T-helper 1 cell (primary cell): ENCODE results near the gene ZBTB48.

Source experiments
- DNase-seq, 5 donors: peaks; one replicate each; pipeline ENCODE4 v3.0.0-alpha.2; 2012 to 2020

The ZBTB48 gene

DNA sequence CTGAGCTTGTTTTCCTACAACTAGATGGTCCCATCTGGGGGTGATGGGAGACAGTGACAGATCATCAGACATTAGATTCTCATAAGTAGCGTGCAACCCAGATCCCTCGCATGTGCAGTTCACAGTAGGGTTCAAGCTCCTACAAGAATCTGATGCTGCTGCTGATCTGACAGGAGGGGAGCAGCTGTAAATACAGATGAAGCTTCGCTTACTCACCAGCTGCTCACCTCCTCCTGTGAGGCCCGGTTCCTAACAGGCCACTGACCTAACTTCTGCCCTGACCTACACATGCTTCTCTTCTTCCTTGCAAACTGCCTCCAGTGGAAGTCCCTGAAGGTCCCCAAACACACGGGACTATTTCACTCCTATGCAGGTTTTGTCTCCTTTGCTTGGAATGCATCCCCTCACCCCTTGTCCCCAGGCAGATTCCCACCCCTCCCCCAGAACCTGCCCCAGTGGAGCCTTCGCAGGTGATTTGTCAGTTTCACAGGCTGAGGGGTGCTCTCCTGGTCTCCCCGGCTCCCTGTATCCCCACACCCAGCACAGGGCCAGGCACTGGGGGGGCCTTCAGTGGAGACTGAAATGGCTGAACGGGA lies 5.7 kb upstream of the ZBTB48 start:
- DNase-seq: no peak

DNA sequence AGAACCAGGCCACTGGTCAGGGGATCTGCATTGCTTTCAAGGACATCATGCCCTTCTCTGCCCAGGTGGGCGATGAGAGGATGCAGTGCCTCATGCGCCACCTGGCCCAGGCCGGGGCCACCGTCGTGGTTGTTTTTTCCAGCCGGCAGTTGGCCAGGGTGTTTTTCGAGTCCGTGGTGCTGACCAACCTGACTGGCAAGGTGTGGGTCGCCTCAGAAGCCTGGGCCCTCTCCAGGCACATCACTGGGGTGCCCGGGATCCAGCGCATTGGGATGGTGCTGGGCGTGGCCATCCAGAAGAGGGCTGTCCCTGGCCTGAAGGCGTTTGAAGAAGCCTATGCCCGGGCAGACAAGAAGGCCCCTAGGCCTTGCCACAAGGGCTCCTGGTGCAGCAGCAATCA lies 5.0 kb upstream of the ZBTB48 start:
- DNase-seq: no peak

DNA sequence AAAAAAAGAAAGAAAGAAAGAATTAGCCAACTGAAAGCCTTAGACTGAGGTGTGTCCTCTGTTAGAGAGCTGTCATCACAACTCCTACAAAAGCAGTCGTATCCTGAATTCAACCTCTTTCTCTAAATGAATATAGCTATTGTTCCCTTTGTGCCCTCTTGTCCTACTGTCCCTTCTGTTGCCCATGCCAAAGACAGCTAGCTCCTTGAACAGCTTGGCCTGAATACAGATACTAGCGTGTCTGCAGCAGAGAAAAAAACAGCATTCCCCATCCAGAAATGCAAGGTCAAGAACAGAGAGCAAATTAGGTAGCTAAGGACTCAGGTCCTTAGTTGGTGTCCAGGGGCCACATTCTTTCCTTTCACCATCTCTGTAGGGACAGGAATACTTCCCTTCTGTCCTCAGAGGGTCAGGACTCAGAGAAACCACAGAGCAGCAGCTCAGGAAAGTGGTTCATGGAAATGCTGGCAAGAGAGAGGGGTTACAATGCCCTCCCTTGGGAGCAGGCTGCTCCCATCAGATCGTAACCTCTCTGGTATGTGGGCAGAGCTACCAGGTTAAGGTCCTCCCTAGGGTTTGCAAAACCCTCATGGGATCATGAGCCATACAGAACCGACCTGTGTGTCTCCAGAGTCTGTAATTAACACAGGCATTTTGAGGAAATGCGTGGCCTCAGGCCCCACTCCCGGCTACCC lies 1.8 kb upstream of the ZBTB48 start:
- DNase-seq: no peak

DNA sequence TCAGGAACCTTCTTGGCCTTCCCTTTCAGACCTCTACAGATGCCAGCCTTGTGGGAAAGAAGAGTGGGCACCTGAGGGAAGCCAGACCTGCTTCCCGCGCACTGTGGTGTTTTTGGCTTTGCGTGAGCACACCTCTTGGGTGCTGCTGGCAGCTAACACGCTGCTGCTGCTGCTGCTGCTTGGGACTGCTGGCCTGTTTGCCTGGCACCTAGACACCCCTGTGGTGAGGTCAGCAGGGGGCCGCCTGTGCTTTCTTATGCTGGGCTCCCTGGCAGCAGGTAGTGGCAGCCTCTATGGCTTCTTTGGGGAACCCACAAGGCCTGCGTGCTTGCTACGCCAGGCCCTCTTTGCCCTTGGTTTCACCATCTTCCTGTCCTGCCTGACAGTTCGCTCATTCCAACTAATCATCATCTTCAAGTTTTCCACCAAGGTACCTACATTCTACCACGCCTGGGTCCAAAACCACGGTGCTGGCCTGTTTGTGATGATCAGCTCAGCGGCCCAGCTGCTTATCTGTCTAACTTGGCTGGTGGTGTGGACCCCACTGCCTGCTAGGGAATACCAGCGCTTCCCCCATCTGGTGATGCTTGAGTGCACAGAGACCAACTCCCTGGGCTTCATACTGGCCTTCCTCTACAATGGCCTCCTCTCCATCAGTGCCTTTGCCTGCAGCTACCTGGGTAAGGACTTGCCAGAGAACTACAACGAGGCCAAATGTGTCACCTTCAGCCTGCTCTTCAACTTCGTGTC lies 995 bp upstream of the ZBTB48 start:
- no peak for DNase-seq

DNA sequence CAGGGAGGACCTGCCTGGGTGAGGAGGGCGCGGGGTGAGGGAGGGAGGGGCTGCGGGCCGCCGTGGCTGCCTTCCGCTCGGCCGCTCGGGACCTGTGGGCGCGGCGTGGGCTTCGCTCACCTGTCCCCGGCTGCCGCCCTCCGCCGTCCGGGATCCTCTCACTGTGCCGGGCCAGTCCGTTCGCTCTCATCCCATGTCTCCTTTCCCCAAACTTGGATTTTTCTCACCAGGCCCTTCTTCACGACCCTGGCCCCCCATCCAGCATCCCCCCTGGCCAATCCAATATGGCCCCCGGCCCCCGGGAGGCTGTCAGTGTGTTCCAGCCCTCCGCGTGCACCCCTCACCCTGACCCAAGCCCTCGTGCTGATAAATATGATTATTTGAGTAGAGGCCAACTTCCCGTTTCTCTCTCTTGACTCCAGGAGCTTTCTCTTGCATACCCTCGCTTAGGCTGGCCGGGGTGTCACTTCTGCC lies 362 bp downstream of the ZBTB48 start:
- no peak for DNase-seq

DNA sequence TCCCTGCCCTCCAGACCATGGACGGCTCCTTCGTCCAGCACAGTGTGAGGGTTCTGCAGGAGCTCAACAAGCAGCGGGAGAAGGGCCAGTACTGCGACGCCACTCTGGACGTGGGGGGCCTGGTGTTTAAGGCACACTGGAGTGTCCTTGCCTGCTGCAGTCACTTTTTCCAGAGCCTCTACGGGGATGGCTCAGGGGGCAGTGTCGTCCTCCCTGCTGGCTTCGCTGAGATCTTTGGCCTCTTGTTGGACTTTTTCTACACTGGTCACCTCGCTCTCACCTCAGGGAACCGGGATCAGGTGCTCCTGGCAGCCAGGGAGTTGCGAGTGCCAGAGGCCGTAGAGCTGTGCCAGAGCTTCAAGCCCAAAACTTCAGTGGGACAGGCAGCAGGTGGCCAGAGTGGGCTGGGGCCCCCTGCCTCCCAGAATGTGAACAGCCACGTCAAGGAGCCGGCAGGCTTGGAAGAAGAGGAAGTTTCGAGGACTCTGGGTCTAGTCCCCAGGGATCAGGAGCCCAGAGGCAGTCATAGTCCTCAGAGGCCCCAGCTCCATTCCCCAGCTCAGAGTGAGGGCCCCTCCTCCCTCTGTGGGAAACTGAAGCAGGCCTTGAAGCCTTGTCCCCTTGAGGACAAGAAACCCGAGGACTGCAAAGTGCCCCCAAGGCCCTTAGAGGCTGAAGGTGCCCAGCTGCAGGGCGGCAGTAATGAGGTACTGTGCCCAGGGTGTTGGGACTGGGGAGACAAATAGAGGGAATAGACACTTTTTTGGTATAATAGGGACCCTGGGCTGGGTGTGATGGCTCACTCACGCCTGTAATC lies 1.0 kb downstream of the ZBTB48 start:
- DNase-seq: no peak

DNA sequence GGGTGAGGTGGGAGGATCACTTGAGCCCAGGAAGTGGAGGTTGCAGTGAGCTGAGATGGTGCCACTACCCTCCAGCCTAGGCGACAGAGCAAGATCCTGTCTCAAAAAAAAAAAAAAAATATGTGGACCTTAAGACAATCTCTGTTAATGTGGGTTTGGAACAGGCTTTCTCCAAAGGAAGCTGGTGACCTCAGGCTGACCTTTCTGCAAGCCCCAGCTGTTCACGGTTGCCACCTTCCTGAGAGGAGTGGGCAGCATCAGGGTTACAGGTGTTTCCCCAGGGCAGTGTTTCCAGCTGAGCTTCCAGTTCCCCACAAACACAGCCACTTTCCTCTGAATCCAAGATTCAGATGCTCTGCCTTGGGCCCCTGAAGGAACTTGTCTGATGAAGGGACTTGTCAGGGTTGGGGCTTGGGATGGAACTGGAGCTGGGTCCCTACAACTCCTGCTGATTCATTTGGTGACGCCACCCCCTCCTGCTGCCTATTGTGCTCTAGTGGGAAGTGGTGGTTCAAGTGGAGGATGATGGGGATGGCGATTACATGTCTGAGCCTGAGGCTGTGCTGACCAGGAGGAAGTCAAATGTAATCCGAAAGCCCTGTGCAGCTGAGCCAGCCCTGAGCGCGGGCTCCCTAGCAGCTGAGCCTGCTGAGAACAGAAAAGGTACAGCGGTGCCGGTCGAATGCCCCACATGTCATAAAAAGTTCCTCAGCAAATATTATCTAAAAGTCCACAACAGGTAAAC lies 1.9 kb downstream of the ZBTB48 start:
- no peak for DNase-seq

DNA sequence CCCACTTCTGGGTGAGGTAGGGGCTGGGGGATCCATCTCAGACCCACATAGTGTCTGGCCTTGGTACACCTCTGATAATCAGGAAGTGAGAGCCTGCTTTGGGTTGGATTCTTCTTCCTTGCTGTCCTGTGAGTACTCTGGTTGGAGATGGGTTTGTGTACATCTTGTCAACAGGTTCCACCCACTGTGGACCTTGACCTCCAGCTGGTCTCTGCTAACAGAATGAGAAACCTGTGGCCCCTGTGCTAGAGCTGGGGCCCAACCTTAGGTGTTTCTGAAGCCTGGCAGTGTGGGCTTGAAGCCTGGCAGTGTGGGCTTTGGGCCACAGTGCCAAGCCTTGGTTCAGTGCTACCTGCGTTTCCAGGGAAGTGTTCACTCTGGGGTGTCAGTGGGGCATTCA lies 2.6 kb downstream of the ZBTB48 start:
- no peak for DNase-seq

DNA sequence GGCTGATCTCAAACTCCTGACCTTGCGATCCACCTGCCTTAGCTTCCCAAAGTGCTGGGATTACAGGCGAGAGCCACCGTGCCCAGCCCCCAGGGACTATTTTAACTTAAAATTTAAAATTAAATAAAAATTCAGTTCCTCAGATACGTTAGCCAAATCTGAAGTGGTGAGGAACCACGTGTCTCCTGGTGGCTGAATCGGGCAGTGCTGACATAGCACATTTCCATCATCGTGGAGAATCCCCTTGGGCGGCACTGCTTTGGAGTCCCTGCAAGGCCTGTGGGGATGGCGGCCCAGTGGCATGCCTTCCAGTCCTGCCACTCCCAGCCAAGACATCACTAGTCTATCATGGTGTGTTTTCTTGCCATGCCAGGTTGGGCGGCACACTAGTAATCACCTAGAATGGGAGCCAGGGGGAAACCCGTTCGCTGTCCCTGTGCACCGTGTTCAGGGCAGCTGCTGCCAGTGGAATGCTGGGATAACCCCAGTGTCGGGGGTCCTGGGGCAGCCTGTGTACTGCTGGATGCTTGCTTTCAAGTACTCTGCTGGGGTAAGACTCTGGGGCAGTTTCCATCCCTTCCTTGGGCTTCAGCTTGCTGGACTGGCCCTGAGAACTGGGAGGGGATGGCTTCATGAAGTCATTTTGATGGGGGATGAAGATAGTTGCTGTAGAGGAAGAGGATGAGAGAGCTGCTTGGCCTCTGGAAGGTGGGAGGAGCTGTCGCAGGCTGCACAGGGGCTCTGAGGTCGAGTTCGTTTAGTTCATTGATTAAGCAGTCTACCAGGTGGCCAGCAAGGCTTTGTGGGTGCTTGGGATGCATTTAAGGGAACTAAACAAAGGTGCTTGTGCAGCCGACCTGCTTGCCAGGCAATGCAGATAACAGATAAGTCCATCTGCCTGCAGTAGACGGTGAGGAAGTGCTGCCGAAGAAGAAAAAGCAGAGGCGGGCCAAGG lies 4.6 kb downstream of the ZBTB48 start:
- no peak for DNase-seq

DNA sequence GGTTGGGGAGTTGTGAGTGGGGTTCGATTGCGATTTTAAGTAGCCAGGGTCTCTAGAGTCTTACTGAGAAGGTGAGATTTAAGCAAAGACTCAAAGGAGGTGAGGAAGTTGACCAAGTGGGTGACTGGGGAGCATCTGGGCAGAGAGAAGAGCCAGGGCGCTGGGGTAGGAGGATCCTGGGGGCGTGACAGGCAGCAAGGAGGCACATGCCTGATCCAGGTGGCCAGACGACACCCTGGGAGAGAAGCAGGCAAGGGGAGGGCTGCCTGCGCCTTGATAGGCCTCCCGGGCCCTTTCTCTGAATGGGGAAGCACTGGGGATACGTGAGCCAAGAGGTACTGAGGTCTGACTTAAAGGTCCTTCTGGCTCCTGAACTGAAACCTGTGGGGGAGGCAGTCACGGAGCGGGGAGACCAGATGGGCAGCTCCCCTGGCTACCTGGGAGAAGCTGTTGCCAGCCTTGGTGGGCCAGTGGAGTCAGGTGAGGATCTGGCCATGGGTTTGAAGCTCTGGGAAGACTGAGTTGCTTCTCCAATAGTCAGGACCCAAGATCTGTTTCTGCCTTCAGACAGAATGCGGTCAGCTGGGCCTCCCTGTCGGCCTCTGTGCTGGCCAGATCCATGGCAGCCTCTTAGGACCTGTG lies 5.4 kb downstream of the ZBTB48 start:
- no peak for DNase-seq

DNA sequence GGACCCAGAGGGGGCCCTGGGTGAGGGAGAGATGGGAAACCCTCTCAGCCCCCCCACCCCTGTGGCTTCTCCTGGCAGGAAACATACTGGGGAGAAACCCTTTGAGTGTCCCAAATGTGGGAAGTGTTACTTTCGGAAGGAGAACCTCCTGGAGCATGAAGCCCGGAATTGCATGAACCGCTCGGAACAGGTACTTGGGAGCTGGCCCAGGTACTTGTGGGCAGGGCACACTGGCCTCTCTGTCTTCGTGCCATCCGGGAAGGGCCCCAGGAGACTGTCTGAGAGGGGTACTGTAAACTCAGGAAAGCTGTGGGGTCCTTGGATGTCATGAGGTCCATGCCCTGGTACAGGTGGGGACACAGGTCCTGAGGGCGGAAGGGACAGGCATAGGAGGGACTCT lies 6.0 kb downstream of the ZBTB48 start:
- DNase-seq: no peak

DNA sequence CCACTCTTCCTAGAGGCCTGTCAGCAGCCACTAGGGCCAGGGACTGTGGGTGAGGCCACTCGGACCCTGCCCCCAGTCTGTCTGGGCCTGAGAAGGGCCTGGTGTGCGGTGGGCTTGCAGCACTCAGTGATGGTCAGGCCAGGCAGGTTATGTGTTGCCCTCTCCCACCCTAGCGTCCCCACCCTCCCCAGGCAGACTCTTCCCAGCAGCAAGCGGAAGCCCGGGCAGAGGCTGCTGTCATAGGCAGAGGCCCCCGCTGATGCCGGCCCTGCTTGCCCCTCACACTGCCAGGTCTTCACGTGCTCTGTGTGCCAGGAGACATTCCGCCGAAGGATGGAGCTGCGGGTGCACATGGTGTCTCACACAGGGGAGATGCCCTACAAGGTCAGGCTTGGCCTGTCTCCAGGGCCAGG lies 6.6 kb downstream of the ZBTB48 start:
- DNase-seq: no peak

DNA sequence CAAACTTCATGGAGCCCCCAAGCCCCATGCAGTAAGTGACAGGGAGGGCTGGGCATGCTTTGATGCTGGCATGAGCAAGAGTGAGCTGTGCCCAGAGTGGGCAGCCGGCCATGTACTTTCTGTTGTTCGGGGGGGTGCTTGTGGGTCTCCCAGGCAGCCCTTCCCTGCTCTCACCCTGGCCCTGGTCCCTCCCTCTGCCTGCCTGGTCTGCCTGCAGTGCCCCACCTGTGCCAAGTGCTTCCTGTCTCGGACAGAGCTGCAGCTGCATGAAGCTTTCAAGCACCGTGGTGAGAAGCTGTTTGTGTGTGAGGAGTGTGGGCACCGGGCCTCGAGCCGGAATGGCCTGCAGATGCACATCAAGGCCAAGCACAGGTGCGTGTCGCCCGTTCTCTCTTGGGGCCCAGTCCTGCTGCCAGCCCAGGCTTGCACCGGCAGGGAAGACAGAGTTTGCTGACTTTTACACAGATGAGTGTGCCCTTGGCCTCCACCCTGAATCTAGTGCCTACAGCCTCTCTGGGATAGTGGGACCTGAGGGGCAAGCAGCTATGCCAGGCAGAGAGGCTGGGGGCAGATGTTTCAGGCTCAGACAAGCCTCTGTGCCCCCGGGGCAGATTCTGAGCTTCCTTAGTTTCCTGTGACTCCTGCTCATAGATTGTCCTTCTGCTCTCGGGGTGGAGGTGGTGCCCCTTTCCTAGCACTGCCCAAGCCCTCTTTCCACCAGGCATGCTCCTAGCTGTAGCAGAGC lies 7.6 kb downstream of the ZBTB48 start:
- DNase-seq: no peak

DNA sequence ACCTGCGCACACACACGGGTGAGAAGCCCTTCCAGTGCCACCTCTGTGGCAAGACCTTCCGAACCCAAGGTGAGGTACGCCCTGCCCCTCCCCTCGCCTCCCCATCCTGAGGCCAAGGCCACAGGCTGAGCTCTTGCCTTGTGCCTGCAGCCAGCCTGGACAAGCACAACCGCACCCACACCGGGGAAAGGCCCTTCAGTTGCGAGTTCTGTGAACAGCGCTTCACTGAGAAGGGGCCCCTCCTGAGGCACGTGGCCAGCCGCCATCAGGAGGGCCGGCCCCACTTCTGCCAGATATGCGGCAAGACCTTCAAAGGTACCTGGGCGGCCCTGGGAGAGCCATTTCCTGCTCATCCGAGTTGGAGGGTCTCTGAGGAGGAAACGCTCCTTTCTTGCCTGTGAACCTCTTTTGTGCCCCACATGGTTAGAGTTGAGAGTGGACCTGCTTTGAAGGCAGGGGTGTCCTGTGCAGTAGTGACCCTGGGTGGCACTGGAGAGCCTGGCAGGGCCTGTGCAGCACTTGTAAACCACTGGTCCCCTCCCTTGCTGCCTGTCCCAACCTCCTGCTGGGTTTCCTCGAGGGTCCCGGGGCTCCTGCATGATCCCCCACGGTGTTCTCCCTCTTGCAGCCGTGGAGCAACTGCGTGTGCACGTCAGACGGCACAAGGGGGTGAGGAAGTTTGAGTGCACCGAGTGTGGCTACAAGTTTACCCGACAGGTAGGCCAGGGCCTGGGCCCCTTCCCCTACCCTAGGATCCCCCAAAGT lies 8.5 kb downstream of the ZBTB48 start:
- DNase-seq: no peak

DNA sequence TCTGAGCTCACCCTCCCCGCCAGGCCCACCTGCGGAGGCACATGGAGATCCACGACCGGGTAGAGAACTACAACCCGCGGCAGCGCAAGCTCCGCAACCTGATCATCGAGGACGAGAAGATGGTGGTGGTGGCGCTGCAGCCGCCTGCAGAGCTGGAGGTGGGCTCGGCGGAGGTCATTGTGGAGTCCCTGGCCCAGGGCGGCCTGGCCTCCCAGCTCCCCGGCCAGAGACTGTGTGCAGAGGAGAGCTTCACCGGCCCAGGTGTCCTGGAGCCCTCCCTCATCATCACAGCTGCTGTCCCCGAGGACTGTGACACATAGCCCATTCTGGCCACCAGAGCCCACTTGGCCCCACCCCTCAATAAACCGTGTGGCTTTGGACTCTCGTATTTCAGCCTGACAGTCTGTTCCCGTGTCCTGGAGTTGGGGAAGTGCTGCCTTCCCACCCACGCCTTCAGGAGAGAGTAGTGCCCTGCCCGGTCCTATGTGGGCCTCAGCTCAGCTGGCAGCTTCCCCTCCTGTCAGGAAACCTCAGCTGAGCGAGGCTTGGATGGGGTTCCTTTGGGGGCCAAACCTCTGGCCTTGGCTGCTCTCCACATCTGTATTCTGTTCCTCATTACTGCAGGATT lies 9.2 kb downstream of the ZBTB48 start:
- no peak for DNase-seq

DNA sequence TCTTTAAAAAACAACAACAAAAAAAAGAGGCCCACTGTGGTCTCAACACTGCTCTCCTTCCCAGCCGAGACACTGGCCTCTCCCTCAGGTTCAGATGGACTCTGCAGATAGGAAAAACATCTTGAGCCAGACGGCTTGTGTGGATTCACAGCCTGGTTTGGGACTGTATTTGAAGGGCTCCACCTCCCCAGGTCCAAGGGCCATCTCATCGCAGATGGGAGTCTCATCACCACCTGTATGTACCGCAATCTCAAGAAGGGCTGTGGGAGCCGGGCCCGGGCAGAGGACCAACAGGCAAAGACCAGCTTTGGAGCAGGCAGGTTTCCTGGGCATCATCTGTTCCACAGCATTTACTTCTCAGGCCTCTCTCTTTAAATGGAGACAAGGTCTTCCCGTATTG lies 10.3 kb downstream of the ZBTB48 start:
- no peak for DNase-seq

DNA sequence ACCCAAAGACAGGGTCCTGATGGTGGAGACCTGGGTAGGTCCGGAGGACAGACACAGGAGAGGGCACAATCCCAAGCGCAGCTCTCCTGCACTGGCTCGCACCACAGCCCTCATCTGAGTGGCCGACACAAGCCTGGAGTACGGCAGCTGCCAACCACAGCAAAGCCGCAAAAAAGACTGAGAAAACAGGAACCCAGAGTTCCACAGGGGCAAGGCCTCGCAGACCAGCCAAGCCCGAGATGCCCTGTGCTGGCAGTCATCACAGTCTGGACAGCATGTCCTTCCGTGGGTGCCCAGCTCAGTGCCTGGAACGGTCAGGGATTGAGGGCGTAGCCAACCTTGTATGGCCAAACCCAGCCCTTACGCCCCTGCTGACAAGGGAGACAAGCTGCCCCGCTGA lies 11.4 kb downstream of the ZBTB48 start:
- no peak for DNase-seq

DNA sequence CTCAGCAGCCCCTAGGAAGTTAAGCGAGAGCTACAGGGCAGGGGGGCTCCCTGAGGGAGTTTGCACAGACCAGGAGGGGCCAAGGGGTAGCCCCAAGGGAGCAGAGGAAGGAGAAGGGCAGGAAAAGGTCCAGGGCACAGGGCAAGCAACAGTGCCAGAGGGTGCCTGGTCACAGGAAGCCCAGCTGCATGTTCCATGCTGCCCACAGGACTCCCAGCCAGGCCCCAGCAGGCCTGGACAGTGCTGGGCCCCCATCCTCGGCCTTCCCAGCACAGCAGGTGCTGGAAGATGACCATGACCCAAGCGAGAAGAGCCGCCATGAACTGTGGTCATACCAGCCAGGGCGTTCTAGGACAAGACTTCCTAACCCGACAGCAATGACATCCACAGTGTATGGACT lies 11.8 kb downstream of the ZBTB48 start:
- DNase-seq: no peak

DNA sequence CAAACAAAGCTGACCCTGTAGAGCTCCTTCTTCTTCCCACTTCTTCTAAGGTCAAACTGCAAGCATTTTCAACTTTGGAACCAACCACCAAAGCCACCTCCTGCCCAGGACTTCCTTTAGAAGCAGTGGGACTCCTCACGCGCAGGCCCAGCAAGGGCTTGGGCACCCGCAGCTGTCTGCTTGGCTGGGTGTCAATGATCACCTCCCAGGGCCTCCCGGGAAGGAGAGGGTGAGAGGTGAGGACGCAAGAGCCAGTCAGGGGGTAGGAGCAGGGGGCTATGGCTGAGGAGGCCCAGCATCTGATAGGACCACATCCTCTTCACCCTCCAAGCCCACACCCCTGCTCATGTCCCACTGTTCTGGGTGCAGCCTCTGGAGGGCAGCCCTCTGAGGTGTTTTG lies 12.6 kb downstream of the ZBTB48 start:
- DNase-seq: no peak
